ENCODE results near the gene C11orf21.

GRCh38 chr11:2250485-2250884, 51.2 kb downstream of the C11orf21 start:
- no peak for TF ChIP-seq EP300 (IDR thresholded peaks at IDR 0.05; ENCODE audit: low read length)
- no peak for TF ChIP-seq RFX5 (IDR thresholded peaks at IDR 0.05; ENCODE audit: low read depth, low read length)
- no peak for TF ChIP-seq CTBP1 (IDR thresholded peaks at IDR 0.05; ENCODE audit: borderline replicate concordance)
- no peak for TF ChIP-seq RAD21 (CRISPR knock-in tag; conservative IDR thresholded peaks at IDR 0.05 in 1 of 2, IDR thresholded peaks at IDR 0.05 in 1 of 2)
- TF ChIP-seq KDM5B (IDR thresholded peaks at IDR 0.05; ENCODE audit: insufficient replicate concordance, low read depth, low read length), result no peak
- TF ChIP-seq CBX2 (IDR thresholded peaks at IDR 0.05; ENCODE audit: insufficient read depth, low read length, poor library complexity, severe bottlenecking), result no peak
- TF ChIP-seq POLR2AphosphoS5 (IDR thresholded peaks at IDR 0.05; ENCODE audit: control insufficient read depth, insufficient read depth, low read depth, low read length), result no peak
- no peak for TF ChIP-seq CTCF (IDR thresholded peaks at IDR 0.05 in 2 of 3, conservative IDR thresholded peaks at IDR 0.05 in 1 of 3; ENCODE audit: insufficient read depth in 2 of 3, low read depth in 1 of 3, low read length in 3 of 3)
- TF ChIP-seq SNIP1 (IDR thresholded peaks at IDR 0.05; ENCODE audit: low read depth), result no peak
- no peak for TF ChIP-seq FOXJ3 (CRISPR knock-in tag; IDR thresholded peaks at IDR 0.05)
- TF ChIP-seq KAT2B (IDR thresholded peaks at IDR 0.05; ENCODE audit: low read depth, low read length), result no peak
- no peak for TF ChIP-seq CHAMP1 (IDR thresholded peaks at IDR 0.05)

All from K562 (cell line).